ENCODE results near the gene FAM149B1. TPM values are rescaled to one million over a fixed set of nuclear protein-coding genes. Genes with fewer than 3 reads are reported as not detected.

The FAM149B1 gene
- total and polyA plus RNA-seq, 10 of the 15 experiments (the other 5 are each of a cell fraction or from before 2014, with no cell fraction given): 6.6 to 20.9 (median 11.2) TPM

- ChIA-PET SMC1A (ENCODE audit: uncharacterized antibody, unreplicated experiment) (interaction anchor here (1.5 kb wide), 1 partner anchor 7 kb away, joined by 5 read pairs; no protein-coding TSS in a partner anchor), CTCF (interaction anchor here (1.6 to 1.9 kb wide), 2 partner anchors 27 to 151 kb away, joined by 6 read pairs; no protein-coding TSS in a partner anchor), RAD21 (ENCODE audit: unreplicated experiment) (interaction anchor here (2.4 kb wide), 1 partner anchor 150 kb away, joined by 17 read pairs; the partner anchor contains the start of gene P4HA1), POLR2A (interaction anchor here (1.2 to 3.7 kb wide), 4 partner anchors 8 to 167 kb away, joined by 3 to 19 read pairs (median 5); no protein-coding TSS in a partner anchor)
- BruUV-seq (replicated peaks): TSS peak; percentile 45
- peak overlapping the region; percentile 92 for H3K9ac ChIP-seq (ENCODE audit: control insufficient read depth, insufficient read depth, low read length)
- H3K27ac ChIP-seq (ENCODE audit: control insufficient read depth, insufficient read depth): peak overlapping the region; percentile 88
- TF ChIP-seq NFIC (IDR thresholded peaks at IDR 0.05; ENCODE audit: low read depth, low read length) (no peak), RAD21 (IDR thresholded peaks at IDR 0.05; ENCODE audit: insufficient read depth, low read depth, low read length) (no peak), MYB (IDR thresholded peaks at IDR 0.05; ENCODE audit: borderline replicate concordance, low read depth, low read length) (no peak), MAX (IDR thresholded peaks at IDR 0.05; ENCODE audit: low read depth, low read length) (no peak)
- in situ Hi-C loops (cut with MboI) (no loop called here), intact Hi-C loops (cut with micrococcal nuclease; ENCODE audit: unreplicated experiment) (loop anchor here (2.0 to 5.0 kb wide), 3 partner anchors 77 to 166 kb away; partner anchors contain the start of genes ANXA7, ECD, FAM149B1 and P4HA1)
- peak overlapping the region; percentile 89 for H3K4me3 ChIP-seq
- peaks cover 67% of the 10 kb centered on the region for H3K79me2 ChIP-seq (ENCODE audit: control insufficient read depth, insufficient read depth, low read length)
- ATAC-seq (no peak), FAIRE-seq (no peak), DNase-seq (ENCODE audit: low read depth, low spot score) (no peak)
- no peaks in the 10 kb centered on the region for H3K27me3 ChIP-seq (replicated peaks in 1 of 2; ENCODE audit: control insufficient read depth in 2 of 2, insufficient read depth in 2 of 2, low read length in 1 of 2)
- H4K20me1 ChIP-seq (ENCODE audit: control insufficient read depth, insufficient read depth): no peaks in the 10 kb centered on the region
- 2% methylated on average over 8 of the region's 8 CpGs for WGBS (ENCODE audit: insufficient coverage, insufficient replicate concordance, low lambda C conversion rate, missing lambda C conversion rate)
- H2AFZ ChIP-seq (ENCODE audit: control insufficient read depth, low read depth, low read length): peak overlapping the region; percentile 97
- H3K36me3 ChIP-seq (ENCODE audit: control insufficient read depth in 2 of 2, insufficient read depth in 2 of 2, low read length in 1 of 2): peaks cover 1 to 16% of the 10 kb centered on the region in 2 experiments
- H3K4me2 ChIP-seq (ENCODE audit: control insufficient read depth, insufficient read depth): peak overlapping the region; percentile 94
- no peaks in the 10 kb centered on the region for H3K9me3 ChIP-seq (replicated peaks; ENCODE audit: control insufficient read depth, insufficient read depth, low read length)
- H3K4me1 ChIP-seq (ENCODE audit: control insufficient read depth, insufficient read depth, low read length): peaks cover 8% of the 10 kb centered on the region
Observed at GRCh38 chr10:73246322-73246645, 78.4 kb downstream of the FAM149B1 start.
